Sciatic nerve (tissue), 2 donors: Measurements from ENCODE around the gene CENPM. TPM values are rescaled to one million over a fixed set of nuclear protein-coding genes. Genes with fewer than 3 reads are reported as not detected.

ENCODE experiments used
- ATAC-seq: fragments of 200-7000 bp; cut with Tn5 transposase; one replicate; pipeline ENCODE4 v1.9.1; 2020; ENCODE audit warnings: mild to moderate bottlenecking, moderate library complexity
- DNase-seq: peaks from one replicate; pipeline ENCODE4 v3.0.0-alpha.2; 2020; ENCODE audit warnings: low spot score
- intact Hi-C: fragments of 100-400 bp; cut with DNase I; formaldehyde crosslinking; loops from one replicate; pipeline ENCODE4 v1.14.2; 2022
- total RNA-seq: library from RNA; stranded (reverse); fragmentation: NEBNext Ultra II Directional; extraction: Animal tissue kit (Norgen Biotek cat#: 25700); gene quantifications from one replicate; pipeline ENCODE4 v1.2.1, GENCODE V29; 2021
- donor health status: DM: no; HTN: no; CAD: no.
- donor health status: DM: no; HTN: no; CAD: no.

Gene CENPM
- total RNA-seq, 1 donor from 2014 or later: not detected

DNA sequence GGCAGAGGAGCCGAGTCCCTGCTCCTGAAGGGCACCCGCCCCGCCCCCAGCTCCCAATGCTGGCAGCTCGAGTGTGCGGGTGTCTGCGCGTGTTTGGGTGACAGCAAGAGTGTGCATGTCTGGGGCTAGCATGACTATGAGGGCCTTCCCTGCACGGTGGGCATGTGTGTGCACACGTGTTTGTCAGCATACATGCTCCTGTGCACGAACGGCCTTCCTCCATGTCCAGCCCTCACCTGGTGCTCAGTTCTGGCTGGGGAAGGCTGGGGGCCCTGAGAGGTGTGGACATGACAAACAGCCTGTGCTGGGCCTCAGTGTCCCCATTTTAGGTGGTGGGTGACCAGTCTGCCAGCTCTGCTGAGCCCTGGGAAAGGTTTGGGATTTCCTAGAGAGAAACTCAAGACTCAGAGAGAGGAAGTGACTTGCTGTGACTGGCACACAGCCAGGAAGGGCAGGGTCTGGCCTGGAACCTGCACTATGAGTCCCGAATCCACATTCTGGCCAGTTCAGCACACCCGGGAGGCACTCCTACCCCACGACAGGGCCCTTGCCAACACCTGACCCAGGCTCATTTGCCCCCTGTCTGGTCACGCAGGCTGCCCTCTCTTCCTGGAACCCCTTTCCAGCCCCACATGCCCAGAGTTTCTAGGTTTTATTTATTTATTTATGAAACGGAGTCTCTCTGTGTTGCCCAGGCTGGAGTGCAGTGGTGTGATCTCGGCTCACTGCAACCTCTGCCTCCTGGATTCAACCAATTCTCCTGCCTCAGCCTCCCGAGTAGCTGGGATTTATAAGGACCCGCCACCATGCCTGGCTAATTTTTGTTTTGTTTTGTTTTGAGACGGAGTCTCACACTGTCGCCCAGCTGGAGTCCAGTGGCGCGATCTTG, 28.8 kb downstream of the CENPM start:
- DNase-seq (peak; percentile 81), ATAC-seq (no peak)
- intact Hi-C loops: no loop called here

DNA sequence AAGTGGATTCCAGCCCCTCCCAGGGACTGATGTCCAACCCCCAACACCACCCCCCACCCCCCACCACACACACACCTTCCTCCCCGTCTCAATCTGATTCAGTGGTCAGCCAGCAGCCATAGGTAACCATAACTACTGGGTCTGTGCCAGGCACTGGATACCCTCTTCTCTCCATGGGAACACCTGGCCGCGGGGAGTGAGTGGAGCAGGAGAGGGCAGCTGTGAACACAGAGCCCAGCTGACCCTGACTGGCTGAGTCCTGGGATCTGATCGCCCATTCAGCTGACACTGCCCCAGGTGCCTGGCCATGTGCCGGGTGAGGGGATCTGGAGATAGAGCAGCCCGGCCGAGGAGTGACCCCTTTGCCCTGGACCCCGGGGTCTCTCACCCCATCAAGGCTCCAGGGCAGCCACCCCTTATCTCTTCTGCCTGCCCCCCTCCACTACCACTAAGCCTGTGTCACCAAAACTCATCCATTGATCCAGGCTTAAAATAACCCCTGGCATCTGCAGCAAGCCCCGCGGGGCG, 29.5 kb downstream of the CENPM start:
- no peak for DNase-seq
- intact Hi-C loops: no loop called here
- no peak for ATAC-seq

GRCh38 chr22:41916745-41917358, 30.1 kb downstream of the CENPM start:
- DNase-seq (no peak), ATAC-seq (no peak)
- intact Hi-C loops: no loop called here

DNA sequence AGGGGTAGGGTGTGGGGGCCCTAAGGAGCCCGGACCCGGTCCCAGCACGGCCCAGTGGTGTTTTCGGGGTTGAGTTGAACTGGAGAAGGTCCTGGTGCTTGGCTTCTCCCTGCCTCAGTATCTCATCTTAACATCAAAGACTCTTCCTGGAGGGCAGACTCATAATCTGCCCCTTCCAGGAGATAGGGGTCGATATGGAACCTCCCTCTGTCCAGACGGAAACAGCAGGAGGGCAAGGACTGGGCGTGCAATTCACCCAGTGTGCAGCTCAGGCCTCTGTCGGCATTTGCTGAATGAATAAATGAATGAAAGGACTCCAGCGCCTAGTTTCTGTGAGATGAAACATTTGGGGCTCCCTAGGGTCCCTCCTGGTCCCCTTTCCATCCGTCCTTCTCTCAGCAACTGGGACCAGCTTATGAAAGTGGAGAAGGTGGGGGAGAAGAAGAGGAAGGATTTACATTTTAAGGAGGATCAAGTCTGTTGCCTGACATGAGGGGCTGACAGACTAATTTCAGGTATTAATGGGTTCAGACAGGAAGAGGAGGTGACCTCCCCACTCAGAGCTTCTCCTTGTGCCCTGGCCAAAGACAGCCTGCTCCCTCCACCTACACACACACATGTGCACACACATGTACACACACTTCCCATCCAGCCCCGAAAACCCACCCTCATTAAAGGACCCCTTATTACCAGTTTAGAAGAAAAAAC, 31.0 kb downstream of the CENPM start:
- intact Hi-C loops: no loop called here
- no peak for ATAC-seq
- no peak for DNase-seq

- intact Hi-C loops: no loop called here
- peak; percentile 21 for ATAC-seq
- DNase-seq: no peak
These were observed 31.7 kb downstream of the CENPM start, which contains the start of gene SHISA8 for GRCh38 chr22:41915035-41915785. Gene SHISA8, minus strand, starts transcription at chr22:41915074. Its CDS starts 407 bp downstream, at chr22:41914667.

DNA sequence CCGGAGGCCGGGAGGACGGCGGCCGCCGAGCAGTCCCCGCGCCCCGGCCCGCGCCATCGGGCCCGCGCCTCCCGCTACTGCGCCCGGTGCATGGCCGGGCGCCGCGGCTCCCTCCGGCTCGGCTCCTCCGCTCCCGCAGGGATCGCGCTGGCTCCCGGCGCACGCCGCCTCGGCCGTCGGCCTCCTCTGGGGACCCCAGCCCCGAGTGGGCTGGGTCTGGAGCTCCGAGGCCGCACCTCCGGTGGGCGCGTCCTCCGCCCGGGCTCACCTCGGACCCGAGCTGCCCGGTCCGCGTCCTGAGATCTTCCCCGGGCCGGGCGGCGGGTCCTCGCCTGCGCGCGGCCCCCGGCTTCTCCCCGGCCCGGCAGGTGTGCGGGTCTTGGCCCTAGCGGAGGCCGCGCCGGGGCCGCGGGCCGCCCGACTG, 32.3 kb downstream of the CENPM start:
- ATAC-seq (no peak), DNase-seq (no peak)
- intact Hi-C loops: no loop called here

GRCh38 chr22:41913842-41914534, 33.0 kb downstream of the CENPM start:
- DNase-seq (no peak), ATAC-seq (no peak)
- intact Hi-C loops: no loop called here

DNA sequence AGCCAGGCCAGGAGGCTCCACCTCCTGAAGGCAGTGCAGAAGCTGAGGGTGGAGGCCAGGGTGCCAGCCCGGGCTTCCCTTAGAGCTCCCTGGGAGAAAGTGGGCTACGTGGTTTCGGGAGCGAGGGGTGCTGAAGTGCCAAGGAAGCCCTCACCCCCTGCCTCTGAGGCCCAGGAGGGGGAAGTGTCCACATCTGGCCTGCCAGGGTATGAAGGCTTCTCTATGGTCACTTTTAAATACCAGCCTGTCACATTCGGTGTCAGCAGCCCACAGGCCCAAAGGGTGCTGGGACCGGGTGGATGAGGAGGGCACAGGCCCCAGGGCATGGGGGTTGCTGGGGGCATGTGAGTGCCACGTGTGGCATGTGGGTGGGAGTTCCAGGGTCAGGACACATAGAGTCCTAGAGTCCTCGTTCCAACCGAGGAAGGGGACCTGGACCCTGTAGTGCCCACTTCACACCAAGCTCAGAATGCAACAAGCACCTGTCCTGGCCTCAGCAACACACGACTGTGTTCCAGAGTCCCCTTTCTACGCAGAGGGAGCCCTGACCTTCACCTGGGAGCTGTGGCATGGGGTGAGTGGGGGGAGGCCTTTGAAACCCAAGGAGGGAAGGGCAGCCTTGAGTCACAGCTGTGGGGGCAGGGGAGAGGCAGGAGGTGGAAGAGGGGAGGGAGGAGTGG, 33.8 kb downstream of the CENPM start:
- no peak for ATAC-seq
- DNase-seq: no peak
- intact Hi-C loops: no loop called here

GRCh38 chr22:41912338-41913039, 34.5 kb downstream of the CENPM start:
- intact Hi-C loops: no loop called here
- ATAC-seq: no peak
- DNase-seq: no peak

DNA sequence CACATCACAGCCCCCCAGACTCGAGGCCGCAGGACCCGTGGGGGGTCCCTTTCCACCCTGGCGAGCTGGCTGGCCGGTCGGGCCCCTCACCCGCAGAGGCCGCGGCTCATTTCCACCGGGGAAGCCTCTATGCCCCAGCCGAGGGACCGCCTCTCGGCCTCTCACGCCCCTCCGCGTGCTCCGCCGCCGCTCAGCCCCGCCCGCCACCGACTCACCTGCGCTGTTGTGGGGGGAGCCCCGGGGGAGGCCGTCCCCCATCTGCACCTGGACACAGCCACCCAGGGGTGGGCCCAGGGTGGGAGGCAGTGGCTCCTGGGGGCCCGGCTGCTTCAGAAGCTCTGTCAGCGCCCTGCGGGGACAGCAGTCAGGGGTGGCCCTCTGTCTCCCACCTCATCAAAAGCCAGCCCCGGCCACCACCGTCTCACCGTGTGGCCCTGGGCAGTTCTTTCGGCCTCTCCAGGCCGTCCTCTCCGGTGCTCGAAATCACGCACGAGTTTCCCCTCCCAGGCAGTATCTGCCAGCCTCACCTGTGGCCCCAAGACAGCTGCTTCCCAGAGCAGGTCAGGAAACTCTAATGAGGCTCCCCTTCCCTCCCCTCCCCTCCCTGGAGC, 35.8 kb downstream of the CENPM start:
- no peak for ATAC-seq

DNA sequence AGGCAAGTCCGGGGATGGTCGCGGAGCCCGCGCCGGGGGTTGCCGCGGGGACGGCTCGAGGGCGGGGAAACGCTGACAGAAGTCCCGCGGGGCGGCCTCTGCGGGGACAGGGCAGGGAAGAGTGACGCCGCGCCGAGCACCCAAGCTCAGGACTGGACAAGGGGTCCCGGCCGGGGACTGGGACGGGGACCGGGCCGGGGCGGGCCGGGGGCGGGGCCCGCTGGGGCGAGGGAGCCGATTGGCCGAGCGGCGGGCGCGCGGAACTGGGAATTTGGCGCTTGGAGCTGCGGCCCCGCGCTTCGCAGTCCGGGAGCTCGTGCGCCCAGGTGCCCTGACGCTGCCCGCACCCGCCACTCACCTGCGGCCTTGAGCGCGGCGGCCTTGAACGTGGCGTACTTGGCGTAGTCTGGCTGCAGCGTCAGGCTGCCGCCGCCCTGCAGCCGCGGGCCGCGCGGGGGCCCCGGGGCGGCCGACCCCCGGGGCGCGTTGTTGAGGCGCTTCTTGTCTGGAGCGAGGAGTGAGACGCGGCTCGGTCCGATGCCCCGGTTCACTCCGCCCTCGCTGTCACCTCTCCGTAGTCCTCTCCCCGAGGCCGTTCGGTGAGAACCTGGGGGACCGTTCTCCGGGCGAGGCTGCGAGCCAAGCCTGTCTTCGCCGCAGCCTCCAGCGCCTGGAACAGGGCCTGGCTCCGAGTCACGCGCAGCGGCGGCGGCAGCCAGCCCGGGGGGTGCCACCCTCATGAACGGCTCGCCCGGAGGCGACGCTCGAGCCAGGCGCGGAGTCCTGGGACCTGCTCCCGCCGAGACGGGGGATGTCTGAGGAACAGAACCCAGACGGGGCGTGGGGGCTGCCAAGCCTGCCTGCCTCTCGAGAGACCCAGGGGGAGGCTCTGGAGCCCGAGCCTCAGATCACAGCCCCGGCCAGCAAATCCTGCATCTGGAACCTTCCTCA, 36.6 kb downstream of the CENPM start:
- intact Hi-C loops: no loop called here
- DNase-seq (no peak), ATAC-seq (peak; percentile 56)

More for the DNA sequence above, 35.8 kb downstream of the CENPM start:
- no peak for DNase-seq
- intact Hi-C loops: no loop called here

GRCh38 chr22:41909310-41910049, 37.5 kb downstream of the CENPM start:
- DNase-seq: no peak
- peak; percentile 7 for ATAC-seq
- intact Hi-C loops: no loop called here

- intact Hi-C loops: no loop called here
- DNase-seq (no peak), ATAC-seq (peak; percentile 9)
These were observed 38.3 kb downstream of the CENPM start for GRCh38 chr22:41908411-41909309.
